HCT116 (cell line): ENCODE results near the gene AIM2. TPM values are rescaled to one million over a fixed set of nuclear protein-coding genes. Genes with fewer than 3 reads are reported as not detected.
"Not testable (repeated sequence)": the region's sequence is repeated elsewhere in the genome, so short reads cannot be mapped to it uniquely, and the experiment has no call there.

Experiments
- ATAC-seq: fragments of 200-7000 bp; cut with Tn5 transposase; 2 replicates; pipeline ENCODE4 v1.9.1; 2020; ENCODE audit warnings: mild to moderate bottlenecking, moderate library complexity
- BruUV-seq: library from RNA; stranded (reverse); fragments of 400-500 nt; replicated peaks from 2 replicates; lab custom pipeline; 2021; lab: Mats Ljungman, UMichigan
- CTCF ChIA-PET: fragments of 300-600 bp; sonication (Branson Sonifier 250); formaldehyde crosslinking; loops from one replicate; lab custom pipeline; 2021; ENCODE audit warnings: antibody characterized with exemption; lab: Charles Lee
- POLR2A ChIA-PET: fragments of 300-600, 350-600 bp; sonication (Branson Sonifier 250); formaldehyde crosslinking; loops from one replicate; lab custom pipeline; 2021; ENCODE audit warnings: antibody characterized with exemption; lab: Charles Lee
- RAD21 ChIA-PET, 2 experiments: fragments of 300-600 bp; sonication (Branson Sonifier 250); formaldehyde crosslinking; loops; one replicate each; lab custom pipeline; 2023; ENCODE audit warnings: low total read pairs in 2 of 2; ENCODE audit not compliant: uncharacterized antibody in 2 of 2, unreplicated experiment in 2 of 2, low non-redundant PET in 1 of 2; lab: Charles Lee
- DNase-seq: peaks from one replicate; pipeline ENCODE4 v3.0.0-alpha.2; 2010; ENCODE audit warnings: low read depth, low spot score
- H2AFZ ChIP-seq: fragments of 200-600 bp; shearing (Covaris generic), sonication (generic); 2 replicates; pipeline ENCODE4 v1.6.1; 2017; ENCODE audit warnings: low read depth, mixed run types, mixed read lengths, antibody characterized with exemption, low read length; ENCODE audit not compliant: poor library complexity, severe bottlenecking
- H3K27ac ChIP-seq: 2 replicates; pipeline ENCODE4 v1.5.1; 2012; ENCODE audit warnings: low read depth, low read length
- H3K27me3 ChIP-seq: fragments of 200-600 bp; sonication (generic); 2 replicates; pipeline ENCODE4 v1.6.1; 2016; ENCODE audit warnings: mixed run types, low read length, mixed read lengths; ENCODE audit not compliant: insufficient read depth
- H3K36me3 ChIP-seq, 2 experiments: fragments of 200-500 bp in 1 of 2; fragments of 200-600 bp in 1 of 2; sonication (Bioruptor generic) in 1 of 2; sonication (generic) in 1 of 2; 2 replicates each; pipeline versions ENCODE4 v1.5.1 to v1.6.1; 2014 to 2016; ENCODE audit warnings: low read length in 2 of 2, inconsistent platforms in 1 of 2, mixed read lengths in 1 of 2, mixed run types in 1 of 2; ENCODE audit not compliant: insufficient read depth in 2 of 2, control insufficient read depth in 1 of 2
- H3K4me1 ChIP-seq, 2 experiments: fragments of 200-600 bp in 1 of 2; sonication (generic) in 1 of 2; 2 replicates each; pipeline versions ENCODE4 v1.5.1 to v1.6.1; 2012 to 2017; ENCODE audit warnings: low read length in 2 of 2, inconsistent platforms in 1 of 2, mild to moderate bottlenecking in 1 of 2, mixed read lengths in 1 of 2, mixed run types in 1 of 2, moderate library complexity in 1 of 2; ENCODE audit not compliant: insufficient read depth in 2 of 2, control insufficient read depth in 1 of 2
- H3K4me2 ChIP-seq: fragments of 200-600 bp; sonication (generic); 2 replicates; pipeline ENCODE4 v1.6.1; 2017; ENCODE audit warnings: mixed run types, low read length, mixed read lengths
- H3K4me3 ChIP-seq, 2 experiments: fragments of 200-600 bp in 1 of 2; sonication (generic) in 1 of 2; replicated peaks in 1 of 2; 2 replicates each; pipeline ENCODE4 v1.5.1; 2011 to 2016; ENCODE audit warnings: low read length in 2 of 2, control low read depth in 1 of 2, low read depth in 1 of 2, mild to moderate bottlenecking in 1 of 2, mixed read lengths in 1 of 2, mixed run types in 1 of 2
- H3K79me2 ChIP-seq: fragments of 200-600 bp; sonication (generic); 2 replicates; pipeline ENCODE4 v1.6.1; 2017; ENCODE audit warnings: mild to moderate bottlenecking, mixed run types, low read length, moderate library complexity, mixed read lengths; ENCODE audit not compliant: insufficient read depth
- H3K9ac ChIP-seq: fragments of 200-600 bp; sonication (generic); 2 replicates; pipeline ENCODE4 v1.6.1; 2016; ENCODE audit warnings: low read length, mixed read lengths
- H3K9me2 ChIP-seq: fragments of 200-600 bp; sonication (generic), shearing (Covaris generic); 2 replicates; pipeline ENCODE4 v1.6.1; 2017; ENCODE audit warnings: mixed run types, mild to moderate bottlenecking, moderate library complexity; ENCODE audit not compliant: insufficient read depth
- H3K9me3 ChIP-seq, 2 experiments: fragments of 200-500 bp in 1 of 2; fragments of 200-600 bp in 1 of 2; sonication (Bioruptor generic) in 1 of 2; sonication (generic) in 1 of 2; 2 replicates each; pipeline ENCODE4 v1.6.1; 2014 to 2017; ENCODE audit warnings: low read length in 2 of 2, mixed read lengths in 2 of 2, inconsistent platforms in 1 of 2, low read depth in 1 of 2, mild to moderate bottlenecking in 1 of 2, mixed run types in 1 of 2, moderate library complexity in 1 of 2; ENCODE audit not compliant: control insufficient read depth in 1 of 2, insufficient read depth in 1 of 2
- H4K20me1 ChIP-seq: fragments of 200-600 bp; sonication (generic), shearing (Covaris generic); 2 replicates; pipeline ENCODE4 v1.6.1; 2017; ENCODE audit warnings: mixed run types, mild to moderate bottlenecking, moderate library complexity; ENCODE audit not compliant: insufficient read depth
- CBX3 ChIP-seq: IDR thresholded peaks from 2 replicates; pipeline ENCODE4 v1.6.1; 2012; ENCODE audit warnings: low read depth
- EGR1 ChIP-seq: IDR thresholded peaks from 2 replicates; pipeline ENCODE4 v1.6.1; 2012; ENCODE audit warnings: low read depth
- ELF1 ChIP-seq: IDR thresholded peaks from 2 replicates; pipeline ENCODE4 v1.6.1; 2012; ENCODE audit warnings: low read depth, borderline replicate concordance
- EZH2 ChIP-seq: fragments of 200-600 bp; sonication (generic); IDR thresholded peaks from 2 replicates; pipeline ENCODE4 v1.6.1; 2017; ENCODE audit warnings: antibody characterized with exemption, mixed run types
- EZH2phosphoT487 ChIP-seq: fragments of 200-600 bp; IDR thresholded peaks from 2 replicates; pipeline ENCODE4 v1.6.1; 2018; ENCODE audit warnings: antibody characterized with exemption, borderline replicate concordance
- FOSL1 ChIP-seq: IDR thresholded peaks from 2 replicates; pipeline ENCODE4 v1.6.1; 2012; ENCODE audit warnings: low read depth
- JUND ChIP-seq: IDR thresholded peaks from 2 replicates; pipeline ENCODE4 v1.6.1; 2012
- POLR2AphosphoS5 ChIP-seq: IDR thresholded peaks from 2 replicates; pipeline ENCODE4 v1.6.1; 2011; ENCODE audit warnings: mild to moderate bottlenecking, low read depth, low read length, moderate library complexity
- RAD21 ChIP-seq: IDR thresholded peaks from 2 replicates; pipeline ENCODE4 v1.6.1; 2012; ENCODE audit warnings: low read depth, mild to moderate bottlenecking
- REST ChIP-seq: IDR thresholded peaks from 2 replicates; pipeline ENCODE4 v1.6.1; 2012; ENCODE audit warnings: low read depth
- SIN3A ChIP-seq: IDR thresholded peaks from 2 replicates; pipeline ENCODE4 v1.6.1; 2012; ENCODE audit warnings: low read depth
- SP1 ChIP-seq: IDR thresholded peaks from 2 replicates; pipeline ENCODE4 v1.6.1; 2012; ENCODE audit warnings: low read depth
- SRF ChIP-seq: IDR thresholded peaks from 2 replicates; pipeline ENCODE4 v1.6.1; 2012; ENCODE audit warnings: low read depth
- YY1 ChIP-seq: IDR thresholded peaks from 2 replicates; pipeline ENCODE4 v1.6.1; 2011; ENCODE audit warnings: low read length, low read depth, moderate library complexity, mild to moderate bottlenecking; ENCODE audit not compliant: insufficient replicate concordance; ENCODE audit errors: extremely low read depth
- intact Hi-C: fragments of 100-400 bp; cut with micrococcal nuclease; formaldehyde crosslinking; loops from 2 replicates; pipeline ENCODE4 v1.10.0; 2022
- total RNA-seq: library from RNA; stranded (reverse); gene quantifications from one replicate; pipeline ENCODE4 v1.2.1, GENCODE V29; 2021; ENCODE audit not compliant: unreplicated experiment
- TF ChIP-seq, protein P1 (sequence below): IDR thresholded peaks from 2 replicates; pipeline ENCODE4 v1.6.1; 2012

The AIM2 gene
- total RNA-seq, 1 experiment from 2014 or later, result not detected

DNA sequence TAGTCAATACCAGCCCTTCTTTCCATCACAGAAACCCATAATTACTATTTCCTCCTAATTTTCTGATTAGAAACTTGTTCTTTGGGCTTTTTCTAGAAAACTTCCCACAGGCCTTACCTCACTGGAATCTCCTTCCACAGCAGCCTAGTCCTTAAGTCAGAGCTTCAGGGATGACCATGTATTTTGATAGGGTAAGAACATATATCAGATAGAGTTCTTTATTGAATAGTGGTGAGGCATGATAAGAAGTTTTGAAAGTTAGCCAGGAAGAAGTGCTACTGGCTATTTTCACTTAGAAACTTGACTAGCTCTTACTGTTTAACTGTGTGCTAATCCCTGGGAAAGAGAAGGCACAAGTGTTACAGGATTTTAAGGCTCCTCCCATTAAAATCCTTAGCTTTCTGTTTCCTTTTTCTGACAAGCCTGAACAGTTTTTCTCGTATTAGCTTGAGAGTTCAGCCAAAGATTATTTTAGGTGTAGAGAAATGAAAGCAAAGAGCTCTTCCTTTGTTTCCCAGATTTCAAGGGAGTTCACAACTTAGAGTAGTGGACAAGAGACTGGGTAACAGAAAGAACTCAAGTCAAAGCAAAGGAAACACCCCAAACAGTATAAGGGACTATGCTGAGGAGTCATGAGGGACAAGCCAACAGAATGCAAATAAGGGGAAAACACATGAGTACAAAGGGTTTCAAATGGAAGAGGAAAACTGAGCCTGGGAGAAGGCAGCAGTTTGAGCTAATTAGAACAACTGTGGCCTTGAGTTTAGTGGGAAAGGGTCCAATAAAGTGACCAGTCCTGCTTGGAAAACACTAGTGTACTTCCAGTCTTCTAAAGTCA, 37.2 kb upstream of the AIM2 start:
- Histone ChIP-seq H3K4me2 (no peak overlapping the region), H3K9ac (no peak overlapping the region), H4K20me1 (no peaks in the 10 kb centered on the region), H3K79me2 (no peaks in the 10 kb centered on the region), H3K27ac (no peak overlapping the region), H3K27me3 (peaks cover 6% of the 10 kb centered on the region; the same call in 1 of the 2 replicates), H3K9me3 (no peaks in the 10 kb centered on the region), H3K4me3 (no peak overlapping the region), H2AFZ (no peak overlapping the region), H3K9me2 (no peaks in the 10 kb centered on the region), H3K36me3 (no peaks in the 10 kb centered on the region), H3K4me1 (no peaks in the 10 kb centered on the region)
- ChIA-PET RAD21 (no interaction called here), CTCF (no interaction called here), POLR2A (no interaction called here)
- TF ChIP-seq REST, result no peak
- no peak for TF ChIP-seq POLR2AphosphoS5
- TF ChIP-seq EZH2, result no peak
- no peak for TF ChIP-seq EGR1
- no peak for TF ChIP-seq FOSL1
- no peak for TF ChIP-seq YY1
- TF ChIP-seq ELF1, result no peak
- TF ChIP-seq SRF, result no peak
- TF ChIP-seq, protein P1, sequence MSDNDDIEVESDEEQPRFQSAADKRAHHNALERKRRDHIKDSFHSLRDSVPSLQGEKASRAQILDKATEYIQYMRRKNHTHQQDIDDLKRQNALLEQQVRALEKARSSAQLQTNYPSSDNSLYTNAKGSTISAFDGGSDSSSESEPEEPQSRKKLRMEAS, result no peak
- no peak for TF ChIP-seq SP1
- no peak for TF ChIP-seq JUND
- no peak for TF ChIP-seq SIN3A
- no peak for TF ChIP-seq RAD21
- no peak for TF ChIP-seq CBX3
- no peak for TF ChIP-seq EZH2phosphoT487
- ATAC-seq (no peak), DNase-seq (no peak)
- no TSS peak for BruUV-seq
- intact Hi-C loops, result no loop called here

- POLR2A ChIA-PET, BruUV-seq: not testable (repeated sequence)
- peaks cover 23% of the 10 kb centered on the region for H3K27me3 ChIP-seq
Observed at GRCh38 chr1:159103021-159103420, 26.5 kb upstream of the AIM2 start.

More at GRCh38 chr1:159103021-159103420, 26.5 kb upstream of the AIM2 start:
- intact Hi-C loops, H3K9ac ChIP-seq, CTCF ChIA-PET, H3K4me3 ChIP-seq, H3K9me2 ChIP-seq, H2AFZ ChIP-seq, H4K20me1 ChIP-seq, H3K4me2 ChIP-seq, ATAC-seq, H3K27ac ChIP-seq, H3K36me3 ChIP-seq, H3K79me2 ChIP-seq, H3K9me3 ChIP-seq, H3K4me1 ChIP-seq, RAD21 ChIA-PET, DNase-seq: not testable (repeated sequence)
